MG63 (cell line): ENCODE measurements around the gene PXDN. TPM values are rescaled to one million over a fixed set of nuclear protein-coding genes. Genes with fewer than 3 reads are reported as not detected.

Experiments
- DNase-seq: peaks from one replicate; pipeline ENCODE4 v3.0.0-alpha.2; 2020
- H3K27me3 ChIP-seq: fragments of 250-450 bp; sonication (Bioruptor Pico); 2 replicates; pipeline ENCODE4 v1.5.1; 2020; ENCODE audit warnings: mild to moderate bottlenecking, moderate library complexity
- H3K36me3 ChIP-seq: fragments of 250-450 bp; sonication (Bioruptor Pico); 2 replicates; pipeline ENCODE4 v1.5.1; 2020; ENCODE audit warnings: mild to moderate bottlenecking, moderate library complexity
- H3K4me3 ChIP-seq: fragments of 250-450 bp; sonication (Bioruptor Pico); 2 replicates; pipeline ENCODE4 v1.5.1; 2020; ENCODE audit warnings: mild to moderate bottlenecking, moderate library complexity
- H3K9me3 ChIP-seq: fragments of 250-450 bp; sonication (Bioruptor Pico); 2 replicates; pipeline ENCODE4 v1.5.1; 2020; ENCODE audit warnings: mild to moderate bottlenecking, moderate library complexity
- total RNA-seq: library from RNA; depleted of rRNA; stranded (reverse); fragments of >200 nt; shearing (Covaris generic); gene quantifications from 2 replicates; pipeline ENCODE4 v1.2.3, GENCODE V29; 2014; ENCODE audit warnings: low replicate concordance

Gene PXDN
- total RNA-seq, 1 experiment from 2014 or later, result 204 TPM

DNA sequence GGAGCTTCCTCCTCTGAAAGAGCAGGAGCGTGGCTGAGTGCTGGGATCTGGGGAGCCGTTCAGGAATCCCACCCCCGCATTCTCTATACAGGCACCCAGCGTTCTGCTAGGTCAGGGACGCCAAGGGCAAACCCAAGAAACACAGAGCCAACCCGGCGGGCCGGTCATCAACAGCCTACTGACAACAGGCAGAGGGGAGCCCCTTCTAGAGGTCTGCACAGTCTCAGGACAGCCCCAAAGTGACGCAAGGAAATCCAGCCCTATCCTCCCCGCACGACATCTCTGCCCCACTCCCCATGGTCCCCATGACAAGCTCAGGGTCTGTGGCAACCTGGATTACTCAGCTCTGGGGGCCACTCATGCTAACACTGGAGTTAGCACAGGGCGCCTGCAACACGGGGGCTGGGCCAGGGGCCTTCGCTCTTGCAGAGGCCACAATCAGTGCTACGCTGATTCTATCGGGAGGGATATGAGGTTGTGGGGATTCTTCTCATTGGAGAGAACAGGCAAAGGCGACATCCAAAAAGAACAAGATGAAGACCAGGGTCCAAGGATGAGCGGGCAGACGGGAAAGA lies 81.6 kb downstream of the PXDN start:
- no peaks in the 10 kb centered on the region for H3K27me3 ChIP-seq
- no peaks in the 10 kb centered on the region for H3K9me3 ChIP-seq
- no peak overlapping the region for H3K4me3 ChIP-seq
- H3K36me3 ChIP-seq, result peaks cover 94% of the 10 kb centered on the region
- no peak for DNase-seq

DNA sequence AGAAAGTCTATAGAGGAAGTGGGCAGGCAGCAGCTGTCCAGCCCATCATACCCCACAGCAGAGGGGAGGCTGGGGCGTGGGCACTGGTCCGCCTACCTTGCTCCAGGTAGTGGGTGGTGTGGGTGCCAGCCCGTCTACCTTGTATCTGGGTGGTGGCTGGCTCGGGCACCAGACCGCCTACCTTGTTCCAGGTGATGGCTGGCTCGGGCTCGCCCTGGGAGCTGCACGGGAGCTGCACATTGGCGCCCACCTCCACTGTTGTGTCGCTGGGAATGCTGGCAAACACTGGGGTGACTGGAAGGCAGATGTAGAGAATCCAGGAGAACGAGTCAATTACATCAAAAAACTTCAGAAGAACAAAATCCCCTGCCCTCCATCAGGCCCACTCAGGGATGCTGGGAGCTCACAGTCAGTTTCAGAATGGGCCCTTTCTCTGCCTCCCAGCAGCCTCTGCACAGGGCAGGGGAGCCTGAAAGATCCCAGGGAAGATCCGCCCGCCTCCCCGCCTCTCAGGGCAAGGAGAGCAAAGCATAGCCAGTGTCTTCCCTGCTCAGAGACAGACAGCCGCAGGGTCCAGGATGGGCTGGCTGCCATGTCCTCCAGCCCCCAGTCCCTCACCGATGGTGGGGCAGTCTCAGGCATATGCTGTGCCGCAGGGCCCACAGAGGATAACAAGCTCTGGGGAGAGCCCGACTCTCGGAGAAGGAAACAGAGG lies 82.3 kb downstream of the PXDN start:
- no peaks in the 10 kb centered on the region for H3K9me3 ChIP-seq
- H3K27me3 ChIP-seq, result no peaks in the 10 kb centered on the region
- no peak for DNase-seq
- H3K4me3 ChIP-seq, result no peak overlapping the region
- H3K36me3 ChIP-seq, result peaks cover 87% of the 10 kb centered on the region

DNA sequence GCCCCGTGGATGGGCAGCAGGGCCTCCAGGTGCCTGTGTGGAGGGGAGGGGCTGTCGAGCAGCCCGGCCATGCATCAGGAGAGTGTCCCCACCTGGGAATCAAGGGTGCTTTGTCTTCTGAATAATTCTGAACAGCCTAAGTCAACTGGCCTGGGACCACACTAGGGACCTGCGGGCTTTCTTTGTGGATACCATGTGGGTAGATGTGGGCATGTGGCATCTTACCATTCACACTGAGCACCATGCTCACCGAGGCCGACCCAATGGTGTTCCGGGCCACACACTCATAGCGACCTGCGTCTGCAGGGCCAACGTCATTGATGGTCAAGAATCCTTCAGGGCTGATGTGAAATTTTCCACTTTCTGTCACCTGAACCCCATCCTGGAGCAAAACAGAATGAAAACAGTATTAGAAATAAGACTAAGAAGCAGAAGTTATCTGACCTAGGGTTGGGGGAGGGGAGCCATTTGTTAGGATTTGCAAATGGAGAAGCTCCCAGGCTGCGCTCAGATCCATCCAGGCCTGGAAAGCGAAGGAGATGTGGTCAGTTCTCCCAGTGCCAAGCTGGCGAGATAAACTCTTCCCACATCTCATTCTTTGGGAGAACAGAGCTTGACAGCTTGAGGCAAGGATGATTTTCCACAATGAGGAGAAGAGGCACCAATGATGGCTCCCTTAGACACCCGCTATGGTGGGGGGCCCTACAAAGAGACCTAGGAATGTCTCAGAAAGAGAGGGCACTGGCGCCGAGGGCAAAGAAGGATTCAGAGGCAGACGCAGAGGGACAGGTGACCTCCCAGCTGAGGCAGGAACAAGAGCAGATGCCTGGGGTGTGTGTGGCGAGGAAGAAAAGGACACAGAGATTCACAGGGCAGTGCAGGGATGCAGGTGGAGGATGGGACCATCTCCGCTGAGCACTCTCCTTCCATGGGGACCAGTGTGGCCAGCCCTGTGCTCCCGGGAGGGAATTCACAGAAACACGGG lies 83.4 kb downstream of the PXDN start:
- Histone ChIP-seq H3K4me3 (no peak overlapping the region), H3K9me3 (no peaks in the 10 kb centered on the region), H3K36me3 (peaks cover 76% of the 10 kb centered on the region), H3K27me3 (no peaks in the 10 kb centered on the region)
- no peak for DNase-seq

DNA sequence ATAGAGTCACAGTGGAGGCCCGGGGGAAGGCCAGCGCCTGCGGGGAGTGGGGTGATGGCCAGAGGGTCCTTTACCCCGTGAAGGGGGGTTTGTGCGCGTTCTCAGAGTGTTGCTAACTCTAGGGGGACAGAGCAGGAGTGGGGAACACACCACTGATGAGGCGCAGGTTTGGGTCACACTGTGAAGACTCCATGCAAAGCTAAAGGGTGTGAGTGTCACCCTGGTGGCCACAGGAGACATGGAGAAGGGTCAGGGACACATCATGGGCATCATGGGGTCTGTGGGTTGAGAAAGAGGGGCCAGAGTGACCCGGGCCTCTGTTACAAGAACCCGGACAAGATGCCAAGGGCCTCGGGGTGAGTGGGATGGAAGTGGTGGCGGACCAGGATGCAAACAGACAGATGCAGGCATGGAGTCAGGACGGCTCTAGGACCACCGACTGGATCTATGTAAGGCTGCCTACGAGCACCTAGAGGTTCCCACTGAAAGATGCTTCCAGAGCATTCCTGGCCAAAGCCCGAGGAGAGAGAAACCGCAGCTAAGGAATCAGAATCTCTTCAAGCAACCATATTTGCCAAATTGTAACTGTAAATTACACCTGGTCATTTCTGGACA lies 84.3 kb downstream of the PXDN start:
- H3K4me3 ChIP-seq, result no peak overlapping the region

DNA sequence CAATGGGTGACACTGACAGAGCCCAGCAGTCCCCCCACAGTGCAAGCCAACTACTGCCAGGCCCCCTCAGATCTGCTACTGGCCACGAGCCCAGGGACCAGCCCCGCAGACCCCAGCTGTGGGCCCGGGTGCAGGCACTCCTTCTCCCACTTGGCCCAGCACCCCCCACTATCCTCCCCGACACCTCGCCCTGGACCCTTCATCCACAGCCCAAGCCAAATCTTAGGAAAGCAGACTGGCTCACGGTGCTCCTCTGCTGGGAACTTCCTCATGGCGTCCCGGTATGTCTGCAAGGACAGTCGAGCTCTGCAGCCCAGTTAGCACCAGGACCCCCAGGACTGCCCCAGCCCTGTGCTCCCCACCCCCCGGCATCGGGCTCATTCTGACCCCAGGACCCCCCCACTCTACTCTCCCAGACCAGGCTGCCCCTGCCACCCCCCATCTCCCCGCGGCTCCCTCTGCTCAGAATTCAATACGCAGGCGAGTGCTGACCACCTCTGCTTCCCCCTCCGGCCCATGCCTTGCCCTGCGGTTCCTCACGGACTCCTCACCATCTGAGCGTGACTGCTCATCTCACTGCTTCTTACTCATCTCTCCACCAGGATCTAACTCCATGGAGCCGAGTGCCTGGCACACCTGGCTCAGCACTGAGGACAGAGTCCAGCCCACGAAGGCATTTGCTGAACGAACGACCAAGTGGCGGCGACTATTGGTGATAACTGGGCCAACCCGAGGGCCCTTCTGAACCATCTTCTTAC lies 85.7 kb downstream of the PXDN start:
- Histone ChIP-seq H3K27me3 (no peaks in the 10 kb centered on the region), H3K9me3 (no peaks in the 10 kb centered on the region), H3K36me3 (peaks cover 61% of the 10 kb centered on the region), H3K4me3 (no peak overlapping the region)
- no peak for DNase-seq

More for the DNA sequence above, 84.3 kb downstream of the PXDN start:
- H3K36me3 ChIP-seq, result peaks cover 69% of the 10 kb centered on the region
- DNase-seq, result no peak
- H3K9me3 ChIP-seq, result no peaks in the 10 kb centered on the region
- no peaks in the 10 kb centered on the region for H3K27me3 ChIP-seq

DNA sequence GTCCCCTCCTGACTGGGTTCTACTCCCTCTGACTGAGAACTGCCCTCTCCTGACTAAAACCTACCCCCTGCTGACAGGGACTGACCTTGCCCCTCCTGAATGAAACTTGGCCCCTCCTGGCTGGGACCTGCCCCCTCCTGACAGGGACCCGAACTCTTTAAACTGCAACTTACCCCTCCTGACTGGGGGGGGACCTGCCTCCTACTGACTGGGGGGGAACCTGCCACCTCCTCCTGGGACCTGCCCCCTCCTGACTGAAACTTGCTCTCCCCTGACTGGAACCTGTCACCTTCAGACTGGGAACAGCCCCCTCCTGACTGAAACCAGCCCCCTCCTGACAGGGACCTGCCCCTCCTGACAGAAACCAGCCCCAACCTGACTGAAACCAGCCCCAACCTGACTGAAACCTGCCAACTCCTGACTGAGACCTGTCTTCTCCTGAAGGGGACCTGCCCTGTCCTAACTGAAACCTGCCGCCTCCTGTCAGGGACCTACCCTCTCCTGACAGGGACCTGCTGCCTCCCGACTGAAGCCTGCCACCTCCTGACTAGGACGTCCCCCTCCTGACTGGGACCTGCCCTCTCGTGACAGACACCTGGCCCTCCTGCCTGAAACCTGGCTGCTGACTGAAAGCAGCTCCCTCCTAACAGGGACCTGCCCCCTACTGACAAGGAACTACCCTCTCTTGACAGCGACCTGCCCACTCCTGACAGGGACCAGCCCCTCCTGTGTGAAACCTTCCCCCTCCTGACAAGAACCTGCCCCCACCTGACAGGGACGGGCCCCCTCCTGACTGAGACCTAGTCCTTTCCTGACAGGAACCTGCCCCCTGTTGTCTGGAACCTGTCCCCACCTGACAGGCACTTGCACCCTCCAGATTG lies 87.1 kb downstream of the PXDN start:
- H3K27me3 ChIP-seq, result no peaks in the 10 kb centered on the region
- H3K9me3 ChIP-seq, result no peaks in the 10 kb centered on the region
- no peak for DNase-seq
- H3K4me3 ChIP-seq, result no peak overlapping the region
- peaks cover 55% of the 10 kb centered on the region for H3K36me3 ChIP-seq

DNA sequence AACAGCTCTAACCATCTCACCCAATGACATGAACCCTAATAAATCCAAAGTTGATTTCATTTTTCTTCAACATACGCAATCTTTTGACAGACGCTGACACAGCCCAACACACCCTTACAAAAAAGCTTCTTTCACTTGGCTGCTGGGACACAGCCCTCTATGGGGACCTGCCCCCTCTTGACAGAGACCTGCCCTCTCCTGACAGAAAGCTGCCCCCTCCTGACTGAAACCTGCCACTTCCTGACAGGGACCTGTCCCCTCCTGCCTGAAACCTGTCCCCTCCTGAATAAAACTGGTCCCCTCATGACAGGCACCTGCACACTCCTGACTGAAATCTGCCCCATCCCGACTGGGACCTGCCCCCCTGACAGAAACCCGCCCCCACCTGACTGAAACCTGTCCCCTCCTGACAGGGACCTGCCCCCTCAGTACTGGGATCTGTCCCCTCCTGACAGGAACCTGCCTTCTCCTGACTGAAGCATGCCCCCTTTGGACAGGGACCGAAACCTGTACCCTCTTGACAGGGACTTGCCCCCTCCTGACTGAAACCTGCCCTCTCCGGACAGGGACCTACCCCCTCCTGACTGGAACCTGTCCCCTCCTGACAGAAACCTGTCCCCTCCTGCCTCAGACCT lies 87.9 kb downstream of the PXDN start:
- H3K4me3 ChIP-seq, result no peak overlapping the region
- peaks cover 55% of the 10 kb centered on the region for H3K36me3 ChIP-seq
- H3K27me3 ChIP-seq, result no peaks in the 10 kb centered on the region
- no peaks in the 10 kb centered on the region for H3K9me3 ChIP-seq
- DNase-seq, result no peak

DNA sequence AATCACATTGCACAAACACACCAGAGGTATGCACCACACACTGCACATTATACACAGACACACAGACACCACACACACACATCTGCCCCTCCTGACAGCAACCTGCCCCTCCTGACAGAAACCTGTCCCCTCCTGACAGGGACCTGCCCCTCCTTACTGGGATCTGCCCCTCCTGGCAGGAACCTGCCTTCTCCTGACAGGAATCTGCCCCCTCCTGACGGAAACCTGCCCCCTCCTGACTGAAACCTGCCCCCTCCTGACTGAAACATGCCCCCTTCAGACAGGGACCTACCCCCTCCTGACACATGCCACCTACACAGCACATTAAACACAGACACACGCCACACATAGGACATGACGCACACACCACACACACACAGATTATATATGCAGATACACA lies 88.9 kb downstream of the PXDN start:
- Histone ChIP-seq H3K4me3 (no peak overlapping the region), H3K27me3 (no peaks in the 10 kb centered on the region), H3K9me3 (no peaks in the 10 kb centered on the region), H3K36me3 (peaks cover 55% of the 10 kb centered on the region)
- DNase-seq, result no peak

DNA sequence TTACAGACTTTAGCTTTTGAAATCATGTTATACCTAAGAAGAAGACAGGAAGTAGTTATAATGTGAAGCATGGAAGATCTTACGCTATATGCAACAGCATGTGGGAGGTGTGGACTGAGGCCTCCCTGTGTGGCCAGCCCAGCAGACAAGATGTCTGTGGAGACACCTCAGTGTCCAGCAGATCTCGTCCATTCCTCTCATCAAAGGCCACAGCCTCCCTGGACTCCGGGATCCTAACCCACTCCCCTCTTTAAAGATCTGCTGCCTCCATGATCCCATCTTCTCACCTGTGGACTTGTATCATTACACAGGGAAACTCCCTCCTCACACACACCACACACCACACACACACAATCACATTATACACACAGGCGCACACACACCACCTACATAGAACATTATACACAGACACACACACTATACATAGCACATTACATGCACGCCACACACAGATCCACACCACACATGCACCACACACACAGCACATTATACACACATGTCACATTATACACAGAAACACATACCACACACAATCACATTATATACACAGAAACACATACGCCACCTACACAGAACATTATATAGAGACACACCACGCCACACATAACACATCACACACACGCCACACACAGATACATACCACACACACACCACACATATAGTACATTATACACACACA lies 89.5 kb downstream of the PXDN start:
- Histone ChIP-seq H3K27me3 (no peaks in the 10 kb centered on the region), H3K36me3 (peaks cover 55% of the 10 kb centered on the region), H3K4me3 (no peak overlapping the region), H3K9me3 (no peaks in the 10 kb centered on the region)
- peak; percentile 26 for DNase-seq

DNA sequence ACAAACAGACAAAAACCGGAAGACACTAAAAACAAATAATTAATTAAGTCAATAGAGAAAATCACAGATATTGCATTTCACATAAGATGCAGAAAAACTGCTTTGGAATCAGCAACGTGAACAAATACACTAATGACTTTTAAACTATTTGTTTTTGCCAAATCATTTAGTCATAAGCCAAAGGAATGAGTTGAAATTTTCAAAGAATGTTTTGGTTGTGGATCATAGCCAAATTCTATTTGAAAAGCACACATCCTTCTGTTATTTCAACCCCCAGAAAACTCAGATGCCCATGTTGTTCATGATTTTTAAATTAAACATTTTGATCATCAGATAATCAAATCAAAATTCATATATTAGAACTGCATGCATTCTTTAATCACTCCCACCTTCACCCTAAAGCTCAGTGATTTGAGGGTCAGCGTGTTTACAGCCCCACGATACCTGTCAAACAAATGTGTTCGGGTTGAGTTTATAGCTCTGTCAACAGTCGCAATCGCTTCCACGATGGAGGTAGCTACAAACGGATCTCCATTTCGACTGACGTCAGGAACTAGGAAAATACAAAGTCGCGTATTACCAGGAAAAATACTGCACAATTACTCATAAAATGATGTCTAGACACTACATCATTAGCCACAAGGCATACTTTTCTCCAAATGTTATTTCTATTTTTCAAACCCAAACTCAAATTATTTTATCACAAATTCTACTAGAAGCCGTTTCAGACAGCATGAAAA lies 90.2 kb downstream of the PXDN start:
- Histone ChIP-seq H3K36me3 (peaks cover 55% of the 10 kb centered on the region), H3K4me3 (no peak overlapping the region)

DNA sequence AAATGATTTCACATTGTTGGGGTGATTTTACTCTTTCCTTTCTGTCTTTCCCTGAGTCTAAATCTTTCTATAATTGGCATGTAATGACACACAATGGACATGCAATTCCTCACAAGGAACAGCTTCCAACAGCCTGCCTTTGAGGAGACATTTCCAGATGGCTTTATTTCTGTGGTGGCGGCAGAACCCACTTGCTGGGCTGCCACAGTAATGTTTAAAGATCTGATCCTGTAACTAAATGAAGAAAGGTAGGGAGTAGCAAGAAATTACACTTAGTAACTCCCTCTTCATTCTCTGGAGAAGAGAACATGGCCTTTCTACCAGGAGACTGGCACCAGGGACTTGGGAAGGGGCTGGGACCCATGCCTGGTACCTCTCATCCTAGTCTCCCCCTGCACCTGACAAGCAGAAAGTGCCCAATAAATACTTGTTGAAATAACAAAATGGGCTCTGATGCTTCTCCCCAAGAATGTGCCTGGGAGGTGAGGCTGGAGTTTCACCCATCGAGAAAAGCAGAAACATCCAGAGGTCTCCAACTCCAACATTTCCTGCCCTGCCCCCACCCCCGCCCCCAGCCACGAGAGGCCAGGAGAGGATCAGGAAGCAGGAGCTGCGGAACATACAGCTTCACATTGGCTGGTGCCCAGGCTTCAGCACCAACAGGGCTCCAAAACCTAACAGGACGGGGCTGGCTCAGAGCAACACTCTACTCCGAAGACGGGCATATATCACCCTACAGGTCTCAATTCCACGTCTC lies 92.1 kb downstream of the PXDN start:
- H3K36me3 ChIP-seq, result peaks cover 66% of the 10 kb centered on the region

More for the DNA sequence above, 90.2 kb downstream of the PXDN start:
- Histone ChIP-seq H3K27me3 (no peaks in the 10 kb centered on the region), H3K9me3 (no peaks in the 10 kb centered on the region)
- DNase-seq, result no peak

DNA sequence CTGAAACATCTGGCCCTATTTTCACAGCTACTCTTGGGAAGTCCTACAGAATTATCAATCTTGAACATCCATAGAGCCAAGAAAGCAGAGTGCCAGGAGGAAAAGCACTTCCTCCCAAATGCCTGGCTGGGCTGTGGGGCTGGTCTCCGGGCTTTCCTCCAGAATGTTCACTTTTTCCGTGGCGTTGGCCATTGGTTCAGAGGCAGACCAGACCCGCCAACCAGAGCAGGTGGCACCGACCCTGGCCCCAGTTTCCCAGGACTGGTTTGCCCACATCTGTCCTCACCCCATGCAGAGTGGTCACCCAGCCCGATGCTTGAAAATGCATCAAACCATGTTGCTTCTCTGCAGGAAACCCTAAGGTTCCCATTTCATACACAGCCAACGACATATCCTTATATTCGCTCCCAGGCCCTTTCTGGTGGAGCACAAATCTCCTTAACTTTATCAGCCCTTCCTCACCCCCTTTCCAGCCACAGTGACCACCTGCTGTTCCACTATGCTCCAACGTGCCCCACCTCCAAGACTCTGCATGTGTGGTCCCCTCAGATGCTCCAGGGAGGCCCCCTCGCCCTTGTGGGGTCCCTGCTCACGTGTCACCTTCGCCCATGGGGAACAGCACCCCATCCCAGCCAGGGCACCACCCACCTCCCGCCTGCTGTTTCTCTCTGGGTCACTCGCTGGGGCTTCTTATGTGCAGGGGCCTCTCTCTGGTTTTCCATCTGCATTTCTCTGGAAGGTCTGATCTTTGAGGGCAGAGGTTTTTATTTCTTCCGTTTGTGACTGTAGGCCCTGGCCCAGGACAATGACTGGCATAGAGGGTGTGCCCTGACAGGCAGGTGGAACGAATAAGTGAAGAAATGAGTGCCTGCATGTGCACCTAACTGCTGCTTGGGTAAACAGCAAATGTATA lies 92.9 kb downstream of the PXDN start:
- peak; percentile 39 for DNase-seq
- H3K9me3 ChIP-seq, result no peaks in the 10 kb centered on the region
- H3K4me3 ChIP-seq, result no peak overlapping the region
- H3K27me3 ChIP-seq, result no peaks in the 10 kb centered on the region
- H3K36me3 ChIP-seq, result peaks cover 74% of the 10 kb centered on the region

More for the DNA sequence above, 92.1 kb downstream of the PXDN start:
- Histone ChIP-seq H3K4me3 (no peak overlapping the region), H3K9me3 (no peaks in the 10 kb centered on the region), H3K27me3 (no peaks in the 10 kb centered on the region)
- peak; percentile 46 for DNase-seq
